H1 (cell line): Measurements from ENCODE around the gene ANKS1B. TPM values are rescaled to one million over a fixed set of nuclear protein-coding genes. Genes with fewer than 3 reads are reported as not detected.

Experiments
- CTCF ChIA-PET: fragments of 300-600 bp; sonication (Branson Sonifier 250); formaldehyde crosslinking; loops from one replicate; lab custom pipeline; 2021; ENCODE audit not compliant: partially characterized antibody; lab: Charles Lee
- POLR2A ChIA-PET: fragments of 300-600 bp; sonication (Branson Sonifier 250); formaldehyde crosslinking; loops from one replicate; lab custom pipeline; 2021; ENCODE audit warnings: inconsistent platforms; ENCODE audit not compliant: partially characterized antibody; lab: Charles Lee
- DNase-seq, 2 experiments: peaks; one replicate each; pipeline versions ENCODE4 v3.0.0 to v3.0.0-alpha.2; 2010 to 2022; ENCODE audit warnings: low spot score in 2 of 2, low read depth in 1 of 2, mixed read lengths in 1 of 2
- FAIRE-seq: peaks from 2 replicates; lab custom pipeline; 2011; peaks lifted over from hg19 to GRCh38; lab: Jason Lieb, UNC
- H2AFZ ChIP-seq: 2 replicates; pipeline ENCODE4 v1.8.1; 2012; ENCODE audit warnings: low read length, inconsistent platforms
- H2AK5ac ChIP-seq: 2 replicates; pipeline ENCODE4 v1.6.1; 2013; ENCODE audit warnings: low read depth, low read length
- H2BK120ac ChIP-seq: replicated peaks from 2 replicates; pipeline ENCODE3; 2013; ENCODE audit warnings: low read depth, low read length, inconsistent platforms
- H2BK12ac ChIP-seq: 2 replicates; pipeline ENCODE4 v1.6.1; 2013; ENCODE audit warnings: low read depth, low read length
- H2BK15ac ChIP-seq: 2 replicates; pipeline ENCODE4 v1.6.1; 2013; ENCODE audit warnings: low read length
- H2BK20ac ChIP-seq: 2 replicates; pipeline ENCODE4 v1.6.1; 2013; ENCODE audit warnings: low read length
- H2BK5ac ChIP-seq: 2 replicates; pipeline ENCODE4 v1.6.1; 2013; ENCODE audit warnings: low read depth, low read length
- H3K14ac ChIP-seq: 2 replicates; pipeline ENCODE4 v1.6.1; 2013; ENCODE audit warnings: inconsistent platforms; ENCODE audit not compliant: insufficient read length
- H3K18ac ChIP-seq: 2 replicates; pipeline ENCODE4 v1.6.1; 2013; ENCODE audit warnings: low read length; ENCODE audit errors: extremely low read depth
- H3K23ac ChIP-seq: 2 replicates; pipeline ENCODE4 v1.6.1; 2013; ENCODE audit warnings: inconsistent platforms; ENCODE audit not compliant: insufficient read length
- H3K23me2 ChIP-seq: 2 replicates; pipeline ENCODE4 v1.6.1; 2013; ENCODE audit warnings: low read depth, low read length
- H3K27ac ChIP-seq: 2 replicates; pipeline ENCODE4 v1.6.1; 2011; ENCODE audit warnings: low read depth, low read length, inconsistent platforms
- H3K27me3 ChIP-seq, 4 experiments: replicated peaks in 1 of 4; 1 replicate in 1 of 4; 2 replicates in 3 of 4; pipeline versions ENCODE4 v1.6.1 to v1.8.1; 2011 to 2013; ENCODE audit warnings: low read length in 3 of 4, mild to moderate bottlenecking in 3 of 4, inconsistent platforms in 2 of 4, mixed read lengths in 2 of 4, moderate library complexity in 1 of 4; ENCODE audit not compliant: control insufficient read depth in 3 of 4, insufficient read depth in 3 of 4; ENCODE audit errors: extremely low read depth in 1 of 4
- H3K36me3 ChIP-seq, 4 experiments: 2 replicates each; pipeline versions ENCODE4 v1.6.1 to v1.8.1; 2011 to 2013; ENCODE audit warnings: mild to moderate bottlenecking in 4 of 4, low read length in 3 of 4, moderate library complexity in 2 of 4, control low read depth in 1 of 4, inconsistent platforms in 1 of 4; ENCODE audit not compliant: insufficient read depth in 4 of 4, control insufficient read depth in 2 of 4
- H3K4ac ChIP-seq: replicated peaks from 2 replicates; pipeline ENCODE3; 2013; ENCODE audit warnings: low read length, low read depth, mixed read lengths, inconsistent platforms; ENCODE audit not compliant: insufficient read length
- H3K4me1 ChIP-seq, 4 experiments: replicated peaks in 1 of 4; 1 replicate in 1 of 4; 2 replicates in 3 of 4; pipeline versions ENCODE4 v1.6.1 to v1.8.1; 2011 to 2013; ENCODE audit warnings: low read length in 3 of 4, inconsistent platforms in 2 of 4, mixed read lengths in 1 of 4; ENCODE audit not compliant: insufficient read depth in 4 of 4, control insufficient read depth in 3 of 4
- H3K4me2 ChIP-seq, 2 experiments: 2 replicates each; pipeline versions ENCODE4 v1.6.1 to v1.8.1; 2011 to 2013; ENCODE audit warnings: low read depth in 2 of 2, low read length in 2 of 2, control low read depth in 1 of 2, inconsistent platforms in 1 of 2, mild to moderate bottlenecking in 1 of 2; ENCODE audit not compliant: insufficient read depth in 1 of 2
- H3K4me3 ChIP-seq, 4 experiments: fragments of 200-600, 300-600 bp in 1 of 4; sonication (generic), shearing (Covaris generic), sonication (Bioruptor Twin) in 1 of 4; 2 replicates each; pipeline versions ENCODE4 v1.5.1 to v1.8.1; 2011 to 2016; ENCODE audit warnings: low read length in 4 of 4, low read depth in 3 of 4, control low read depth in 2 of 4, inconsistent platforms in 2 of 4, mild to moderate bottlenecking in 2 of 4, mixed read lengths in 1 of 4, moderate library complexity in 1 of 4; ENCODE audit not compliant: insufficient read depth in 2 of 4; ENCODE audit errors: extremely low read depth in 1 of 4
- H3K56ac ChIP-seq: replicated peaks from 2 replicates; pipeline ENCODE3; 2013; ENCODE audit warnings: low read depth, mild to moderate bottlenecking, mixed read lengths, low read length, inconsistent platforms; ENCODE audit not compliant: insufficient read length
- H3K79me1 ChIP-seq: 2 replicates; pipeline ENCODE4 v1.6.1; 2013; ENCODE audit warnings: low read depth, low read length, control low read depth
- H3K79me2 ChIP-seq, 2 experiments: 2 replicates each; pipeline versions ENCODE4 v1.6.1 to v1.8.1; 2012 to 2013; ENCODE audit warnings: low read length in 2 of 2, mild to moderate bottlenecking in 2 of 2, inconsistent platforms in 1 of 2; ENCODE audit not compliant: insufficient read depth in 2 of 2, control insufficient read depth in 1 of 2
- H3K9ac ChIP-seq, 4 experiments: replicated peaks in 1 of 4; 1 replicate in 1 of 4; 2 replicates in 3 of 4; pipeline versions ENCODE4 v1.6.1 to v1.8.1; 2011 to 2013; ENCODE audit warnings: low read depth in 3 of 4, low read length in 3 of 4, control low read depth in 2 of 4, mild to moderate bottlenecking in 2 of 4, moderate library complexity in 2 of 4, inconsistent platforms in 1 of 4; ENCODE audit errors: extremely low read depth in 1 of 4
- H3K9me3 ChIP-seq, 2 experiments: 2 replicates each; pipeline versions ENCODE4 v1.6.1 to v1.8.1; 2012 to 2013; ENCODE audit warnings: mild to moderate bottlenecking in 2 of 2, moderate library complexity in 2 of 2, control low read depth in 1 of 2, inconsistent platforms in 1 of 2, low read depth in 1 of 2, low read length in 1 of 2, mixed read lengths in 1 of 2; ENCODE audit not compliant: insufficient read depth in 2 of 2
- H4K20me1 ChIP-seq, 2 experiments: replicated peaks in 1 of 2; 2 replicates each; pipeline versions ENCODE3 to v1.8.1; 2011 to 2013; ENCODE audit warnings: inconsistent platforms in 2 of 2, low read length in 2 of 2, mild to moderate bottlenecking in 1 of 2; ENCODE audit not compliant: insufficient read depth in 2 of 2, control insufficient read depth in 1 of 2
- H4K5ac ChIP-seq: 2 replicates; pipeline ENCODE4 v1.6.1; 2013; ENCODE audit warnings: low read length, low read depth, mixed read lengths, inconsistent platforms; ENCODE audit not compliant: insufficient read length
- H4K8ac ChIP-seq: 2 replicates; pipeline ENCODE4 v1.8.0; 2013; ENCODE audit warnings: mild to moderate bottlenecking, moderate library complexity, low read length, inconsistent platforms; ENCODE audit not compliant: insufficient read depth; ENCODE audit errors: extremely low read depth
- H4K91ac ChIP-seq: replicated peaks from 2 replicates; pipeline ENCODE3; 2013; ENCODE audit warnings: low read length, mixed read lengths, inconsistent platforms; ENCODE audit not compliant: insufficient read length
- CBX5 ChIP-seq: fragments of 300-800, 300-1000 bp; sonication (generic); IDR thresholded peaks from 2 replicates; pipeline ENCODE4 v1.7.1; 2016; ENCODE audit warnings: antibody characterized with exemption, low read length, low read depth
- EZH2 ChIP-seq: fragments of 200-600 bp; sonication (generic); IDR thresholded peaks from 2 replicates; pipeline ENCODE4 v1.7.1; 2012; ENCODE audit warnings: low read depth, mild to moderate bottlenecking, moderate library complexity, low read length, inconsistent platforms; ENCODE audit not compliant: severe bottlenecking
- GTF2F1 ChIP-seq: IDR thresholded peaks from 2 replicates; pipeline ENCODE4 v1.6.1; 2012; ENCODE audit warnings: low read depth, low read length, improper control_type of control experiment, borderline replicate concordance
- NANOG ChIP-seq: IDR thresholded peaks from 2 replicates; pipeline ENCODE4 v1.6.1; 2011; ENCODE audit warnings: low read length, low read depth, mild to moderate bottlenecking, inconsistent platforms; ENCODE audit not compliant: insufficient read depth, poor library complexity, severe bottlenecking
- POLR2AphosphoS5 ChIP-seq: IDR thresholded peaks from 2 replicates; pipeline ENCODE4 v1.6.1; 2011; ENCODE audit warnings: low read depth, low read length
- TAF7 ChIP-seq: optimal IDR thresholded peaks from 2 replicates; pipeline ENCODE3; 2011; ENCODE audit warnings: low read depth, mild to moderate bottlenecking, inconsistent platforms, low read length, moderate library complexity, borderline replicate concordance
- TBP ChIP-seq: IDR thresholded peaks from 2 replicates; pipeline ENCODE4 v1.6.1; 2011; ENCODE audit warnings: low read depth, low read length, improper control_type of control experiment
- TEAD4 ChIP-seq: IDR thresholded peaks from 2 replicates; pipeline ENCODE4 v1.6.1; 2012; ENCODE audit warnings: low read depth, low read length, inconsistent platforms, mixed read lengths
- YY1 ChIP-seq: IDR thresholded peaks from 2 replicates; pipeline ENCODE4 v1.6.1; 2011; ENCODE audit warnings: low read depth, mild to moderate bottlenecking, low read length
- WGBS, 2 experiments: shearing (Covaris generic) in 1 of 2; methylation state at CpG; one replicate each; pipeline versions ENCODE4 v1.1.6 to v1.1.7; 2013 to 2015; ENCODE audit warnings: low lambda C conversion rate in 2 of 2, mixed read lengths in 2 of 2, inconsistent platforms in 1 of 2, low coverage in 1 of 2, missing lambda C conversion rate in 1 of 2; ENCODE audit not compliant: insufficient replicate concordance in 2 of 2, insufficient coverage in 1 of 2, insufficient read length in 1 of 2; ENCODE audit errors: extremely low coverage in 1 of 2, missing lambda C conversion rate in 1 of 2; 5-methylcytosine and 5-hydroxymethylcytosine counted together
- polyA plus RNA-seq, 7 experiments: library from polyadenylated mRNA; depleted of rRNA in 3 of 7; stranded (reverse) in 5 of 7; unstranded in 2 of 7; fragments of >200 nt in 5 of 7; fragments of 200-250 nt in 2 of 7; gene quantifications; 1 replicate in 5 of 7; 2 replicates in 1 of 7; 4 replicates in 1 of 7; pipeline versions ENCODE4 v1.2.1 to v1.2.3, GENCODE V29; 2011 to 2013; ENCODE audit warnings: missing spikeins in 2 of 7, mixed read lengths in 2 of 7
- total RNA-seq: library from RNA; stranded (reverse); fragmentation: NEBNext Ultra II Directional; extraction: Animal tissue kit (Norgen Biotek cat#: 25700); gene quantifications from 2 replicates; pipeline ENCODE4 v1.2.1, GENCODE V29; 2021
- TF ChIP-seq, protein P1 (sequence below), 3 experiments: IDR thresholded peaks; 1 replicate in 2 of 3; 2 replicates in 1 of 3; pipeline versions ENCODE4 v1.5.1 to v1.6.1; 2011; ENCODE audit warnings: low read length in 3 of 3, mild to moderate bottlenecking in 3 of 3, inconsistent platforms in 2 of 3, low read depth in 1 of 3, moderate library complexity in 1 of 3; ENCODE audit not compliant: insufficient read depth in 1 of 3; ENCODE audit errors: control extremely low read depth in 1 of 3

The ANKS1B gene
- total and polyA plus RNA-seq, 2 of the 8 experiments (the other 6 are each of a cell fraction or from before 2014, with no cell fraction given) = 2.7 to 6.1 TPM

GRCh38 chr12:98725476-98726247 is 1259.1 kb downstream of the ANKS1B start:
- 59% methylated on average over 5 of the region's 5 CpGs; no CpG with 5 or more reads in 1 of the 2 experiments for WGBS, 2 experiments
- H3K9ac ChIP-seq = no peak overlapping the region
- no peak overlapping the region for H2BK12ac ChIP-seq
- H3K79me1 ChIP-seq = no peaks in the 10 kb centered on the region
- no peak overlapping the region for H3K4ac ChIP-seq
- H3K56ac ChIP-seq = no peak overlapping the region
- H3K27me3 ChIP-seq = no peaks in the 10 kb centered on the region
- no peak overlapping the region for H2BK15ac ChIP-seq
- no peak overlapping the region for H2AFZ ChIP-seq
- no peak overlapping the region for H3K27ac ChIP-seq
- no peaks in the 10 kb centered on the region for H3K23me2 ChIP-seq
- H2BK5ac ChIP-seq = no peak overlapping the region
- no peak overlapping the region for H4K91ac ChIP-seq
- H3K36me3 ChIP-seq = peaks cover 0 to 12% (median 1%) of the 10 kb centered on the region in 4 experiments; a peak in 5 of 8 replicates
- H3K4me1 ChIP-seq = no peaks in the 10 kb centered on the region
- no peak overlapping the region for H3K14ac ChIP-seq
- H3K9me3 ChIP-seq = no peaks in the 10 kb centered on the region
- no peak overlapping the region for H4K8ac ChIP-seq
- no peak overlapping the region for H2BK20ac ChIP-seq
- no peak overlapping the region for H2BK120ac ChIP-seq
- ChIA-PET POLR2A (no interaction called here), CTCF (interaction anchor here (0.6 to 6.4 kb wide), 20 partner anchors 10 to 280 kb away, joined by 3 to 57 read pairs (median 5); no protein-coding TSS in a partner anchor)
- H3K79me2 ChIP-seq = no peaks in the 10 kb centered on the region
- H4K5ac ChIP-seq = no peak overlapping the region
- FAIRE-seq = peak; percentile 72
- H3K4me3 ChIP-seq = no peak overlapping the region
- no peak for DNase-seq
- H3K23ac ChIP-seq = no peak overlapping the region
- no peak overlapping the region for H2AK5ac ChIP-seq
- no peak overlapping the region for H3K4me2 ChIP-seq
- no peak overlapping the region for H3K18ac ChIP-seq
- no peaks in the 10 kb centered on the region for H4K20me1 ChIP-seq
- TF ChIP-seq TAF7 = no peak
- TF ChIP-seq YY1 = no peak
- TF ChIP-seq EZH2 = no peak
- TF ChIP-seq GTF2F1 = no peak
- no peak for TF ChIP-seq CBX5
- 0 out of 2 replicates have a peak, but pooled peaks have one; percentile 52 for TF ChIP-seq TEAD4
- TF ChIP-seq NANOG = no peak
- TF ChIP-seq, protein P1, sequence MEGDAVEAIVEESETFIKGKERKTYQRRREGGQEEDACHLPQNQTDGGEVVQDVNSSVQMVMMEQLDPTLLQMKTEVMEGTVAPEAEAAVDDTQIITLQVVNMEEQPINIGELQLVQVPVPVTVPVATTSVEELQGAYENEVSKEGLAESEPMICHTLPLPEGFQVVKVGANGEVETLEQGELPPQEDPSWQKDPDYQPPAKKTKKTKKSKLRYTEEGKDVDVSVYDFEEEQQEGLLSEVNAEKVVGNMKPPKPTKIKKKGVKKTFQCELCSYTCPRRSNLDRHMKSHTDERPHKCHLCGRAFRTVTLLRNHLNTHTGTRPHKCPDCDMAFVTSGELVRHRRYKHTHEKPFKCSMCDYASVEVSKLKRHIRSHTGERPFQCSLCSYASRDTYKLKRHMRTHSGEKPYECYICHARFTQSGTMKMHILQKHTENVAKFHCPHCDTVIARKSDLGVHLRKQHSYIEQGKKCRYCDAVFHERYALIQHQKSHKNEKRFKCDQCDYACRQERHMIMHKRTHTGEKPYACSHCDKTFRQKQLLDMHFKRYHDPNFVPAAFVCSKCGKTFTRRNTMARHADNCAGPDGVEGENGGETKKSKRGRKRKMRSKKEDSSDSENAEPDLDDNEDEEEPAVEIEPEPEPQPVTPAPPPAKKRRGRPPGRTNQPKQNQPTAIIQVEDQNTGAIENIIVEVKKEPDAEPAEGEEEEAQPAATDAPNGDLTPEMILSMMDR (IDR thresholded peaks at IDR 0.05; ENCODE audit: control extremely low read depth in 1 of 3, insufficient read depth in 1 of 3, low read depth in 1 of 3, low read length in 3 of 3) = peak; percentile 63 to 80 (median 77)
- no peak for TF ChIP-seq POLR2AphosphoS5
- no peak for TF ChIP-seq TBP
